Measurements from ENCODE around the gene CDNF.

DNA sequence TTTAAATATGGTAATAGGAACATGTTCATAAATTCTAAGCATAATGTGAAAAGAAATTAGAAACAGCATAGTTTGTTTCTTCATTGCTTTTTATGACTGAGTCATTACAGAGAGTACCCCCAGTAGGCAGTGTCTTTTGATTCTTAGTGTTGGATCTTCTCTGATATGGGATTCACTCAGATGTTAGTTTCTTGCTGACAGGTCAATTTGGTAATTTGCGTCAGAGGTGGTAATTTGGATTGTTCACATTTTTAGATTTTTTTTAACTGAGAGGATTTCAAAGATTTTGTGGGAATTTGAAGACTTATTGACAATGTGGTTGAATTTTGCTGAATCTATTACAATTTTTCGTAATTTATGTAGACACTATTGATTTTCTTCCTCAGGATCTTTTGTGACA is 2.3 kb upstream of the CDNF start:
- TF ChIP-seq POLR2AphosphoS5 (IDR thresholded peaks at IDR 0.05; ENCODE audit: low read depth, low read length) (no peak), POLR2A (IDR thresholded peaks at IDR 0.05; ENCODE audit: low read depth, low read length) (no peak), TAF1 (IDR thresholded peaks at IDR 0.05; ENCODE audit: borderline replicate concordance, low read depth, low read length) (no peak)
